ENCODE results near the gene ANKRD13C.
"Not testable (repeated sequence)": the region's sequence is repeated elsewhere in the genome, so short reads cannot be mapped to it uniquely, and the experiment has no call there.

GRCh38 chr1:70373580-70373979 is 19.1 kb upstream of the ANKRD13C start:
- not testable (repeated sequence) for TF ChIP-seq CTCF (IDR thresholded peaks at IDR 0.05; ENCODE audit: insufficient read depth, low read length); POLR2AphosphoS5 (IDR thresholded peaks at IDR 0.05; ENCODE audit: low read depth); REST (IDR thresholded peaks at IDR 0.05; ENCODE audit: insufficient replicate concordance, low read depth)
